GM12878 (cell line): ENCODE results near the gene TMED6. TPM values are rescaled to one million over a fixed set of nuclear protein-coding genes. Genes with fewer than 3 reads are reported as not detected.

Source experiments
- CHD2 ChIP-seq: IDR thresholded peaks from 2 replicates; pipeline ENCODE4 v1.6.1; 2011; ENCODE audit warnings: low read depth, low read length, improper control_type of control experiment, borderline replicate concordance
- CREM ChIP-seq: IDR thresholded peaks from 2 replicates; pipeline ENCODE4 v1.6.1; 2014; ENCODE audit warnings: antibody characterized with exemption, low read depth
- FOXM1 ChIP-seq: IDR thresholded peaks from 2 replicates; pipeline ENCODE4 v1.6.1; 2012; ENCODE audit warnings: low read depth, mild to moderate bottlenecking, inconsistent platforms, low read length, moderate library complexity
- KDM1A ChIP-seq: fragments of 200-600 bp; sonication (generic); IDR thresholded peaks from 2 replicates; pipeline ENCODE4 v1.6.1; 2016; ENCODE audit warnings: borderline replicate concordance
- MYC ChIP-seq: IDR thresholded peaks from 2 replicates; pipeline ENCODE4 v1.6.1; 2011; ENCODE audit warnings: mild to moderate bottlenecking, low read length, moderate library complexity, inconsistent platforms; ENCODE audit not compliant: insufficient read depth, insufficient replicate concordance, insufficient read length, severe bottlenecking
- PML ChIP-seq: IDR thresholded peaks from 2 replicates; pipeline ENCODE4 v1.6.1; 2012; ENCODE audit warnings: low read length, inconsistent platforms
- POLR2A ChIP-seq: IDR thresholded peaks from 2 replicates; pipeline ENCODE4 v1.6.1; 2011; ENCODE audit warnings: low read depth, mild to moderate bottlenecking, low read length
- RUNX3 ChIP-seq: IDR thresholded peaks from 2 replicates; pipeline ENCODE4 v1.6.1; 2012; ENCODE audit warnings: low read length, inconsistent platforms
- SRF ChIP-seq, 2 experiments: IDR thresholded peaks; 2 replicates each; pipeline ENCODE4 v1.6.1; 2011; ENCODE audit warnings: low read depth in 2 of 2, low read length in 2 of 2, mild to moderate bottlenecking in 1 of 2, moderate library complexity in 1 of 2
- polyA plus RNA-seq, 11 experiments: library from polyadenylated mRNA; depleted of rRNA in 4 of 11; unstranded in 6 of 11; stranded (reverse) in 5 of 11; fragments of >200 nt; fragmentation: Nextera tagmentation in 4 of 11; fragmentation: Illumina TruSeq in 1 of 11; extraction: Ambion mirVana in 4 of 11; extraction: Trizol in 1 of 11; gene quantifications; 1 replicate in 1 of 11; 2 replicates in 10 of 11; pipeline versions ENCODE4 v1.2.1 to v1.2.3, GENCODE V29; 2011 to 2016; ENCODE audit warnings: inconsistent platforms in 2 of 11, missing spikeins in 2 of 11, low read depth in 1 of 11
- total RNA-seq, 4 experiments: library from RNA; depleted of rRNA in 3 of 4; stranded (reverse); fragments of >200 nt in 3 of 4; fragmentation: Illumina TruSeq in 1 of 4; extraction: Trizol in 1 of 4; gene quantifications; 2 replicates each; pipeline versions ENCODE4 v1.2.1 to v1.2.3, GENCODE V29; 2013 to 2021
- TF ChIP-seq, protein P1 (sequence below): IDR thresholded peaks from 2 replicates; pipeline ENCODE4 v1.6.1; 2011; ENCODE audit warnings: low read depth, mild to moderate bottlenecking, low read length, moderate library complexity, borderline replicate concordance; ENCODE audit errors: extremely low read depth
- TF ChIP-seq, protein P2 (sequence below): IDR thresholded peaks from 2 replicates; pipeline ENCODE4 v1.6.1; 2012; ENCODE audit warnings: low read depth, low read length, improper control_type of control experiment
- TF ChIP-seq, protein P3 (sequence below): IDR thresholded peaks from 2 replicates; pipeline ENCODE4 v1.6.1; 2012; ENCODE audit warnings: improper control_type of control experiment, low read depth, low read length; ENCODE audit not compliant: insufficient replicate concordance
- TF ChIP-seq, protein P4 (sequence below), 3 experiments: IDR thresholded peaks in 2 of 3; conservative IDR thresholded peaks in 1 of 3; 2 replicates each; pipeline ENCODE4 v1.5.1; 2011; ENCODE audit warnings: low read depth in 3 of 3, low read length in 3 of 3, mild to moderate bottlenecking in 3 of 3, control low read depth in 2 of 3, moderate library complexity in 2 of 3, inconsistent platforms in 1 of 3, mixed read lengths in 1 of 3; ENCODE audit not compliant: control insufficient read depth in 2 of 3, insufficient read depth in 1 of 3; ENCODE audit errors: extremely low read depth in 1 of 3
- TF ChIP-seq, protein P5 (sequence below): fragments of 450-650 bp; IDR thresholded peaks from 2 replicates; pipeline ENCODE4 v1.6.1; 2017; ENCODE audit warnings: antibody characterized with exemption, mild to moderate bottlenecking, moderate library complexity

The TMED6 gene
- total and polyA plus RNA-seq, 10 of the 15 experiments (the other 5 are each of a cell fraction or from before 2014, with no cell fraction given) = 0.27 to 1.7 (median 0.78) TPM

DNA sequence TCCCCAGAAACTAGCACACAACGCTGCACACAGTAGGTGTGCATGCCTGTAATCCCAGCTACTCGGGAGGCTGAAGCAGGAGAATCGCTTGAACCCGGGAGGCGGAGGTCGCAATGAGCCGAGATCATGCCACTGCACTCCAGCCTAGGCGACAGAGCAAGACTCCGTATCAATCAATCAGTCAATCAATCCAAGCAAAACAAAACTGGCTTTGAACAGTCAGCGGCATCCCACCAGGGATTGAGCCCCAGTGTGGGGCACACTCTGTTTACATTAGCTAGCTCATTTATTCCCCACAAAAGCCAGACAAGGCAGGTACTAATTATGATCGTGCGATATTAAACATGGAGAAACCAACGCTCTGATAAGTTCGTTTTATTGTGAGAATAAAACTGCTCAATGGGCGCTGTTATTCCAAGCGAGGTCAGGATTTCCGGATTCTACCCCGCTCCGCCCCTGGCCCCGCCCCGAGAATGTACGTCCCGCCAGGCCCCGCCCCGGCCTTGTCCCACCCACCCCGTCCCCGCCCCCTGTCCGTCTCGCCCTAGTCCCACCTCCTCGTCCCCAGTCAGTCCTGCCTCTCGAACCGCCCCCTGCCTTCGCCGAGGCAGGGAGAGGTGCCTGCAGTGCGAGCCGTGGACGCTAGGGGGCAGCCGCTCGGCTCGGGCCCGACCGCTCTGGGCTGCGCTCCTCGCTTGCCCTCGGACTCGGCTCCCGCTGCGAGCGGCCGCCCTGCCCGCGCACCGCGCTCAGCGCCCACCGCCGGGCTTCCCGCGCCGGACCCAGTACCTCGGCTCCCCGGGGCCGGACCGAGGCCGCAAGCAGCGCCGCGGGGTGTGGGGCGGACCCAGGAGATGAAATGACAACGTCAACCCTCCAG lies 40.7 kb downstream of the TMED6 start, which contains the start of gene VPS4A (continued):
- TF ChIP-seq, protein P1, sequence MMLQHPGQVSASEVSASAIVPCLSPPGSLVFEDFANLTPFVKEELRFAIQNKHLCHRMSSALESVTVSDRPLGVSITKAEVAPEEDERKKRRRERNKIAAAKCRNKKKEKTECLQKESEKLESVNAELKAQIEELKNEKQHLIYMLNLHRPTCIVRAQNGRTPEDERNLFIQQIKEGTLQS = no peak
- TF ChIP-seq, protein P2, sequence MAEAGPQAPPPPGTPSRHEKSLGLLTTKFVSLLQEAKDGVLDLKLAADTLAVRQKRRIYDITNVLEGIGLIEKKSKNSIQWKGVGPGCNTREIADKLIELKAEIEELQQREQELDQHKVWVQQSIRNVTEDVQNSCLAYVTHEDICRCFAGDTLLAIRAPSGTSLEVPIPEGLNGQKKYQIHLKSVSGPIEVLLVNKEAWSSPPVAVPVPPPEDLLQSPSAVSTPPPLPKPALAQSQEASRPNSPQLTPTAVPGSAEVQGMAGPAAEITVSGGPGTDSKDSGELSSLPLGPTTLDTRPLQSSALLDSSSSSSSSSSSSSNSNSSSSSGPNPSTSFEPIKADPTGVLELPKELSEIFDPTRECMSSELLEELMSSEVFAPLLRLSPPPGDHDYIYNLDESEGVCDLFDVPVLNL = no peak
- TF ChIP-seq FOXM1 (no peak), KDM1A (no peak), CHD2 (peak; percentile 64; the same call in 1 of the 2 replicates), PML (0 out of 2 replicates have a peak, but pooled peaks have one; percentile 60), POLR2A (peak; percentile 88), SRF (IDR thresholded peaks at IDR 0.05; ENCODE audit: low read depth in 2 of 2, low read length in 2 of 2) (0 out of 4 replicates have a peak, but pooled peaks of 1 of the 2 experiments have one; percentile 5), CREM (no peak), RUNX3 (no peak), MYC (no peak)
- TF ChIP-seq, protein P3, sequence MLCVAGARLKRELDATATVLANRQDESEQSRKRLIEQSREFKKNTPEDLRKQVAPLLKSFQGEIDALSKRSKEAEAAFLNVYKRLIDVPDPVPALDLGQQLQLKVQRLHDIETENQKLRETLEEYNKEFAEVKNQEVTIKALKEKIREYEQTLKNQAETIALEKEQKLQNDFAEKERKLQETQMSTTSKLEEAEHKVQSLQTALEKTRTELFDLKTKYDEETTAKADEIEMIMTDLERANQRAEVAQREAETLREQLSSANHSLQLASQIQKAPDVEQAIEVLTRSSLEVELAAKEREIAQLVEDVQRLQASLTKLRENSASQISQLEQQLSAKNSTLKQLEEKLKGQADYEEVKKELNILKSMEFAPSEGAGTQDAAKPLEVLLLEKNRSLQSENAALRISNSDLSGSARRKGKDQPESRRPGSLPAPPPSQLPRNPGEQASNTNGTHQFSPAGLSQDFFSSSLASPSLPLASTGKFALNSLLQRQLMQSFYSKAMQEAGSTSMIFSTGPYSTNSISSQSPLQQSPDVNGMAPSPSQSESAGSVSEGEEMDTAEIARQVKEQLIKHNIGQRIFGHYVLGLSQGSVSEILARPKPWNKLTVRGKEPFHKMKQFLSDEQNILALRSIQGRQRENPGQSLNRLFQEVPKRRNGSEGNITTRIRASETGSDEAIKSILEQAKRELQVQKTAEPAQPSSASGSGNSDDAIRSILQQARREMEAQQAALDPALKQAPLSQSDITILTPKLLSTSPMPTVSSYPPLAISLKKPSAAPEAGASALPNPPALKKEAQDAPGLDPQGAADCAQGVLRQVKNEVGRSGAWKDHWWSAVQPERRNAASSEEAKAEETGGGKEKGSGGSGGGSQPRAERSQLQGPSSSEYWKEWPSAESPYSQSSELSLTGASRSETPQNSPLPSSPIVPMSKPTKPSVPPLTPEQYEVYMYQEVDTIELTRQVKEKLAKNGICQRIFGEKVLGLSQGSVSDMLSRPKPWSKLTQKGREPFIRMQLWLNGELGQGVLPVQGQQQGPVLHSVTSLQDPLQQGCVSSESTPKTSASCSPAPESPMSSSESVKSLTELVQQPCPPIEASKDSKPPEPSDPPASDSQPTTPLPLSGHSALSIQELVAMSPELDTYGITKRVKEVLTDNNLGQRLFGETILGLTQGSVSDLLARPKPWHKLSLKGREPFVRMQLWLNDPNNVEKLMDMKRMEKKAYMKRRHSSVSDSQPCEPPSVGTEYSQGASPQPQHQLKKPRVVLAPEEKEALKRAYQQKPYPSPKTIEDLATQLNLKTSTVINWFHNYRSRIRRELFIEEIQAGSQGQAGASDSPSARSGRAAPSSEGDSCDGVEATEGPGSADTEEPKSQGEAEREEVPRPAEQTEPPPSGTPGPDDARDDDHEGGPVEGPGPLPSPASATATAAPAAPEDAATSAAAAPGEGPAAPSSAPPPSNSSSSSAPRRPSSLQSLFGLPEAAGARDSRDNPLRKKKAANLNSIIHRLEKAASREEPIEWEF = no peak
- TF ChIP-seq, protein P4, sequence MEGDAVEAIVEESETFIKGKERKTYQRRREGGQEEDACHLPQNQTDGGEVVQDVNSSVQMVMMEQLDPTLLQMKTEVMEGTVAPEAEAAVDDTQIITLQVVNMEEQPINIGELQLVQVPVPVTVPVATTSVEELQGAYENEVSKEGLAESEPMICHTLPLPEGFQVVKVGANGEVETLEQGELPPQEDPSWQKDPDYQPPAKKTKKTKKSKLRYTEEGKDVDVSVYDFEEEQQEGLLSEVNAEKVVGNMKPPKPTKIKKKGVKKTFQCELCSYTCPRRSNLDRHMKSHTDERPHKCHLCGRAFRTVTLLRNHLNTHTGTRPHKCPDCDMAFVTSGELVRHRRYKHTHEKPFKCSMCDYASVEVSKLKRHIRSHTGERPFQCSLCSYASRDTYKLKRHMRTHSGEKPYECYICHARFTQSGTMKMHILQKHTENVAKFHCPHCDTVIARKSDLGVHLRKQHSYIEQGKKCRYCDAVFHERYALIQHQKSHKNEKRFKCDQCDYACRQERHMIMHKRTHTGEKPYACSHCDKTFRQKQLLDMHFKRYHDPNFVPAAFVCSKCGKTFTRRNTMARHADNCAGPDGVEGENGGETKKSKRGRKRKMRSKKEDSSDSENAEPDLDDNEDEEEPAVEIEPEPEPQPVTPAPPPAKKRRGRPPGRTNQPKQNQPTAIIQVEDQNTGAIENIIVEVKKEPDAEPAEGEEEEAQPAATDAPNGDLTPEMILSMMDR (IDR thresholded peaks at IDR 0.05 in 2 of 3, conservative IDR thresholded peaks at IDR 0.05 in 1 of 3; ENCODE audit: control insufficient read depth in 2 of 3, extremely low read depth in 1 of 3, insufficient read depth in 1 of 3, low read depth in 3 of 3, low read length in 3 of 3) = peak; percentile 81 to 96 (median 92)
- TF ChIP-seq, protein P5, sequence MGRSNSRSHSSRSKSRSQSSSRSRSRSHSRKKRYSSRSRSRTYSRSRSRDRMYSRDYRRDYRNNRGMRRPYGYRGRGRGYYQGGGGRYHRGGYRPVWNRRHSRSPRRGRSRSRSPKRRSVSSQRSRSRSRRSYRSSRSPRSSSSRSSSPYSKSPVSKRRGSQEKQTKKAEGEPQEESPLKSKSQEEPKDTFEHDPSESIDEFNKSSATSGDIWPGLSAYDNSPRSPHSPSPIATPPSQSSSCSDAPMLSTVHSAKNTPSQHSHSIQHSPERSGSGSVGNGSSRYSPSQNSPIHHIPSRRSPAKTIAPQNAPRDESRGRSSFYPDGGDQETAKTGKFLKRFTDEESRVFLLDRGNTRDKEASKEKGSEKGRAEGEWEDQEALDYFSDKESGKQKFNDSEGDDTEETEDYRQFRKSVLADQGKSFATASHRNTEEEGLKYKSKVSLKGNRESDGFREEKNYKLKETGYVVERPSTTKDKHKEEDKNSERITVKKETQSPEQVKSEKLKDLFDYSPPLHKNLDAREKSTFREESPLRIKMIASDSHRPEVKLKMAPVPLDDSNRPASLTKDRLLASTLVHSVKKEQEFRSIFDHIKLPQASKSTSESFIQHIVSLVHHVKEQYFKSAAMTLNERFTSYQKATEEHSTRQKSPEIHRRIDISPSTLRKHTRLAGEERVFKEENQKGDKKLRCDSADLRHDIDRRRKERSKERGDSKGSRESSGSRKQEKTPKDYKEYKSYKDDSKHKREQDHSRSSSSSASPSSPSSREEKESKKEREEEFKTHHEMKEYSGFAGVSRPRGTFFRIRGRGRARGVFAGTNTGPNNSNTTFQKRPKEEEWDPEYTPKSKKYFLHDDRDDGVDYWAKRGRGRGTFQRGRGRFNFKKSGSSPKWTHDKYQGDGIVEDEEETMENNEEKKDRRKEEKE = 0 out of 2 replicates have a peak, but pooled peaks have one; percentile 51
